ENCODE data around the gene GPR37L1. TPM values are rescaled to one million over a fixed set of nuclear protein-coding genes. Genes with fewer than 3 reads are reported as not detected.
A peak's percentile ranks its signal among the peaks of the same experiment; 100 is the strongest.

Gene GPR37L1, protein sequence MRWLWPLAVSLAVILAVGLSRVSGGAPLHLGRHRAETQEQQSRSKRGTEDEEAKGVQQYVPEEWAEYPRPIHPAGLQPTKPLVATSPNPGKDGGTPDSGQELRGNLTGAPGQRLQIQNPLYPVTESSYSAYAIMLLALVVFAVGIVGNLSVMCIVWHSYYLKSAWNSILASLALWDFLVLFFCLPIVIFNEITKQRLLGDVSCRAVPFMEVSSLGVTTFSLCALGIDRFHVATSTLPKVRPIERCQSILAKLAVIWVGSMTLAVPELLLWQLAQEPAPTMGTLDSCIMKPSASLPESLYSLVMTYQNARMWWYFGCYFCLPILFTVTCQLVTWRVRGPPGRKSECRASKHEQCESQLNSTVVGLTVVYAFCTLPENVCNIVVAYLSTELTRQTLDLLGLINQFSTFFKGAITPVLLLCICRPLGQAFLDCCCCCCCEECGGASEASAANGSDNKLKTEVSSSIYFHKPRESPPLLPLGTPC
- total RNA-seq (2014; rRNA removed; shearing (Covaris generic)) = 0.02 TPM in 1 of 2 replicates, not detected in the other

DNA sequence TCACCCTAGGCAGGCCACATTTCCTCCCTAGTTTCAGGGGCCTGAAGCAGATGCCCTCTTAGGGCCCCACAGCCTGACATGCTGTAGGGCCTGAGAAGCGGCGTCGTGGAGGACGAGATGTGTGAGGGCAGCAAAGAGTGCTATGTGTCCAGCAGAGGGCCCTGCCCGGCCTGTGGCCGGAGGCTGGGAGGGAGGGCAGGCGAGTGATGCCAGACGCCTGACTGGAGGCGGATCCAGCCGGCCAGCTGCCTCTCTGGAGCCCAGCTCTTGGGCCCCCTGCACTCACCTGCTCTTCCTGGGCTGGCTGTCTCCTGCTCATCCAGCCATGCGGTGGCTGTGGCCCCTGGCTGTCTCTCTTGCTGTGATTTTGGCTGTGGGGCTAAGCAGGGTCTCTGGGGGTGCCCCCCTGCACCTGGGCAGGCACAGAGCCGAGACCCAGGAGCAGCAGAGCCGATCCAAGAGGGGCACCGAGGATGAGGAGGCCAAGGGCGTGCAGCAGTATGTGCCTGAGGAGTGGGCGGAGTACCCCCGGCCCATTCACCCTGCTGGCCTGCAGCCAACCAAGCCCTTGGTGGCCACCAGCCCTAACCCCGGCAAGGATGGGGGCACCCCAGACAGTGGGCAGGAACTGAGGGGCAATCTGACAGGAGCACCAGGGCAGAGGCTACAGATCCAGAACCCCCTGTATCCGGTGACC lies at the start of gene GPR37L1:
GPR37L1 (plus strand) TSS at position 279 of the 697 bp plus-strand sequence; CDS start at position 326, 47 bp downstream.
- no peak for DNase-seq (ENCODE audit: low spot score)

DNA sequence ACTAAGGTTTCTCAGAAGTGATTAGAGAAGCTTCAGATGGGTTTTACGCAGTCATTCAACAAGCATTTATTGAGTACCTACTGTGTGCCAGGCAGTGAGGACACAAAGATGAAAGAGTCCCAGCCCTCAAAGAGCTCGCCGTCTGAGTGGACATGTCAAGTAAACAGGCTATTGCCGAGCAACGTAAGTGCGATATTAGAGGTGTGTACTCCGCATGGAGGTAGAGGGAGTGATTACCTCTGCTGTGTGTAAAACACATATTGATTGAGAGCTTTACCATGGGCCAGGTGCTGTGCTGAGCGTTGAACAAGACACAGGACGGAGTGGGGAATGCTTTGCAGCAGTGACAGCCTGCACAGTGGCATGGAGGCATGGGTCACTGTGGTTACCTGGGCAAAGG lies 49.5 kb upstream of the GPR37L1 start:
- no peak for DNase-seq (ENCODE audit: low spot score)

DNA sequence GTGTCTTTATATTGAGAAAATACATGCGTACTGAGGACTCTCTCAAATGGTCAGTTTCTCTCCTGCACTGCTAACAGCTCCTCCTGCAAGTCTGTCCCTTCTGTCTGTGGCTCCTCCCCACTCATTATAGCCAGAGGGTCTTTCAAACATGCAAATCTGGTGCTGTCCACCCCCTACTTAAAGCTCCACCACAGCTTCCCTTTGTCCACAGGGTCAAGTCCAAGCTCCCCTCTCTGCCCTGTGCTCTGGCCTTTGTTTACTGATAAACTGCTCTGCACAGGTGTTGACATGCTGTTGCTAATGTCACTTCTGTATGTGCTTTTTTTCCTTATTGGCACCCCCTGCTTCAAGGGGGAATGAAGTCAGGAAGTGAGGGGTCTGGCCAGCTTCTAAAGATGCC lies 47.7 kb upstream of the GPR37L1 start:
- DNase-seq (ENCODE audit: low spot score) = no peak

DNA sequence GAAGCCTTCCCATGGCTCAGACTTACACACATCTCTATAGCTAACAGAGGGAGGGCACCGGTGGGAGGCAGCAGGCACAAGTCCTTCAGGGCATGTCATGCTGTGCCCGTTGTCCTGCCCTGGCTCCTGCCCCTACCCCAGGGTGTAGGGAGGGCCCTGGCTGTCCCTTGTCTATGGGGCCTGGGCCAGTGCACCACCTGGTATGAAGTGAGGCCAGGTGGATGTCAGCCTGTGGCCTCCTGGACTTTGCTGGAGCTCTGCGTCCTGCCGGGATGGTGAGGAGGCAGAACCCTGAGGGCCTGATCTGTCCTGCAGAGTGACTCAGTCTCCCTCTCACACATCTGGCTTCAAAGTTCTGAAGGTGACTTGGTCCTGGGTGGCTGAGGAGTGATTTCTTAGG lies 47.3 kb upstream of the GPR37L1 start:
- DNase-seq (ENCODE audit: low spot score) = no peak

DNA sequence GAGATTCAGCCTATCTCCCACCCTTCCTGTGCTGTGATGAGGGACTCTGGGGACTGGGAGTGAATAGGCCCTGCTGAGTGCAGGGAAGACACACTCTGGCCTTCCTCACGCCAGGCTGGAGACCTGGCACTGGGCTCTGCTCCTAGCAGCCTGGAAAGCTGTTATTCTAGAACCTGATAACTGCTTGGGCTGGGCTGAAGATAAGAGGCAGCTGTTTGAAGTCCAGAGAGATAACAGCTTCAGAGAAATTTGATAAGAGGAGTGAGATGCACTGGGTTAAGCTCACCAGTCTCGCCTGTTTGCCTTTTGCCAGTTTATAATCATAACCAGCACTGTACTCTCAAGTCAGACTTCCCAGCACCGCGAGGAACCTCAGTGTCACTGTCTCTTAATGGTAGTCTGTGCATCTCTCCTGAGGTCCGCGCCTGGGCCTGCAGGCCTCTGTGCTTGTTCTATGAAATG lies 46.6 kb upstream of the GPR37L1 start:
- no peak for DNase-seq (ENCODE audit: low spot score)

DNA sequence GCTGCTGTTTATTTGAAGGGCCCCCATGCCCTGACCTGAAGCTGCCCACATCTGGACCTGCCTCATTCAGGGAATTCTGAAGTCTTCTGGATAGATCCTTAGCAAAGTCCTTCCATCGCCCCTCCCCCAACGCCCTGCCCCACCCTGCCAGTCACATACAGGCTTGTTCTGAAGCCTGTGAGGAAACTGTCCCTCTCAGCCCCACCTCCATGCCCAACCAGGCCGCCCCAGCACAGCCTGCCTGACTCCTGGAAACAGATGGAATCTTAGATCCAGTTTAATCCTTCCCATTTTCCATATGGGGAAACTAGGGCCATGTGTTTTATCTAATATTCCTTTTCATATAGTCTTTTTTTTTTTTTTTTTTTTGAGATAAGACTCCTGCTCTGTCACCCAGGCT lies 44.5 kb upstream of the GPR37L1 start:
- no peak for DNase-seq (ENCODE audit: low spot score)

DNA sequence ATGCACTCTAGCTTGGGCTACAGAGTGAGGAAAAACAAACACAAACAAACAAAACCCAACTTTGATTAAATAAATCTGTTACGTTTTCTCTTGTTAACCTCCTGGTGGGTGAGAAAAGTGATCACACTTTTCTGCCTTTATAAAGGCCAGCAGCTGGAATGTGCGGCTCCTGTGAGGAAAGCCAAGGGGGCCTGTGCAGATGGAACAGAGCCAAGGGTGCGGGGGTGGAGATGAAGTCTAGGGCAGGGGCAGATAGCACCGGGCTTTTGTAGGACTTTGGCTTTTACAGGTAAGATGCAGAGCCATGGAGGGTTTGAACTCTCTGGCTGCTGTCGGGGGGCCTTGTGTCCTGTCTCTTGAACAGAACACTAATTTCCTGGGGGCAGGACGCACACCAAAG lies 40.7 kb upstream of the GPR37L1 start:
- DNase-seq (ENCODE audit: low spot score) = no peak

DNA sequence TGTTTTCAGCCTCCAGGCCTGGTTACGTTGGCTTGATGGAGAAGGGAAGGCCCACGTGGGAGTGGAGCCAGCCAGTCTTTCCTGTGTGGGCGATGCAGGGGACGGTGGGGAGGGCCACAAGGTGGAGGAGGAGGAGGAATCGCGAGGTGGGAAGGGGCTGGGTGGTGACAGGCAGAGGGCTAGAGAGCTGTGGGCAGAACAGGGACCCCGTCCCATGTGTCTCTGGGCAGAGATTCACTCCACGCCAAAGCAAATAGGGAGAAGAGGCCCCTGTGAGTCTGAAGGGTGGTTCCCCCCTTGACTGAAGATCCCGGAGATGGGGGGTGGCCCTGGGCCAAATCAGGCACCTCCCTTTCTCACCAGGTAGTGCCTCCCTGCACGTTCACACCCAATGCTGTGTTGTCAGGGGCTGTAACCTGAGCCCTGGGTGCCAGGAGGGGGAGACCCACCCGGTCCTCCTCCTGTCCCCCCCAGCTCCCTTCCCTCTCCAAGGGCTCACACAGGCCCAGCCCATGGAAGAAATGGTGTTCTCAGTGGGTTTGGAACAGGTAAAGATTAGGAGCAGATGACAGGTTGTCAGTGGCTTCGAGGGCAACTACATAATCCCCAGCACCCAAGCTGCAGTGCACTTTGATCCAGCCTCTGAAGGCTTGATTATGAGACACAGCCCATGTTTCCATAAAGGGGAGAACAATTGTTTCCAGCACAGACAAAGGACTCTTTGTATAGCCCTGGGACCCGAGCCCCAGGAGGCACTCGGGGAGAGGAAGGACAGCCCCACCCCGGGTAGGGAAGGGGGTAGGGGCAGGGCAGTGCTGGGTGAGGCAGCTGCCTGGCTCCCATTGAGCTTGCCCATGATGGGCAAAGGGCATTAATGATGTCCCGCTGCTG lies 37.7 kb upstream of the GPR37L1 start:
- DNase-seq (ENCODE audit: low spot score) = no peak

DNA sequence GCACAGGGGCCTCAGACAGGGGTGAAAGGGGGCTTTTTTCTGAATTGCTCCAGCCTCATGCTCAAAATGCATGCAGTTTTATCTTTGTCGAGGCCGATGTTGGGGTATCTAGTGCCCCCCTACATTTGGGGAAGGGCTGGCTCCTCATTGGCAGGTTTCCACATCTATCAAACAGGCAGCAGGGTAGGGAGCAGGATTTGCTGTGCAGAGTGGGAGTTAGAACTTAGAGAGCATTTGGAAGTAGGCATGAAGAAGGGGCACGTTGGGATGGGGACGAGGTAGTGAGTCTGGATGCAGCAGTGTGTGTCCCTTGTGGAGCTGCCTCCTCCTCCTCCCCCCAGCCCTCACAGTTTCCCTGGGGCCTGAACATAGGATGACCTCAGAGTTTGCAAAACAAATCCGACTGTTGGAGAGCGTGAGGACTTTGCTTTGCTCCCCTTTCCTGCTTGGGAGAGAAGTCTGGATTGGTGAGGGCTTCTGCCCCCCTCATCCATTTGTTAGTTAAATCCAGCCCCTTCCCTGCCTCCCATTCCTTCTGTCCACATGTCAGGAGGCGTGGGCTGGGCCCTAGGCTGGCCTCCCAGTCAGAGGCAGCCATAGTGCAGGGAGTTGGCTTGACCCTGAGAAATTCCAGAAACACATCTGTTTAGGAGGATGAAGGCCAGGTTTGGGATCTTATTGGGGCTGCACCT lies 36.9 kb upstream of the GPR37L1 start:
- DNase-seq (ENCODE audit: low spot score) = no peak

DNA sequence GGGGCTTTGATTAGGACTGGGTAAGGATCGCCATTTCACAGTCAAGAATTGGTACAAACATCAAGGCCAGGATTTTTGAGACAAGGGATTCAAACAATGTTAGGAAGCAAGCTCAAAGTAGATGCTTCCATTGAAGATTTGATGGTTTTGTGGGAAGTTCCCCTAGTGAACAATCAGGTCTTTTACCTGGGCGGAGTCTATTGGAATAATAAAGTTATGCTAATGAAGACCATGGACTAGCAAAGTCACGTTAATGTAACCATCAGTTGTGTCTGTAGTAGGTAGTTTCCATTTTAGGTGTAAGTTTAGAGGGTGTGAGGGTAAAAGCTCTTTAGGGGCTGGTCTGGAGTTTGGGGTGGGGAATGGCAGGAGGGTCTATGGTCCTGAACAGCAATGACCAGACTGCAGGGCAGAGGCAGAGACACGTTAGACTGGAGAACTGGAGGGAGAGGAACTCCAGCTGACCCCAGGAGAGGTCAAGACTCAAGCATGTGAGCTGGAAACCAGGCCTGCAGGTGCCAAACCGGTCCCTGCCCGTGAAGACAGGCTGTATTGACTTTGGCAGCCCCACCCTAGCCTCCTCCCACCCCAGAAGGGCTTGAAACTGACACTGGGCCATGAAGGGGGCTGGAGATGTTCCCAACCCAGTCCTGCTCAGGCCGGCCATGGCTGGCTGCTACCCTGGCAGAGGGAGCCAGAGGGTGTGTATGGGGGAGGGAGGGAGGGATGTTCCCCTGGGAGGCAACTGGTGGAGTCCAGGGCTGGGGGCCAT lies 36.0 kb upstream of the GPR37L1 start:
- no peak for DNase-seq (ENCODE audit: low spot score)

DNA sequence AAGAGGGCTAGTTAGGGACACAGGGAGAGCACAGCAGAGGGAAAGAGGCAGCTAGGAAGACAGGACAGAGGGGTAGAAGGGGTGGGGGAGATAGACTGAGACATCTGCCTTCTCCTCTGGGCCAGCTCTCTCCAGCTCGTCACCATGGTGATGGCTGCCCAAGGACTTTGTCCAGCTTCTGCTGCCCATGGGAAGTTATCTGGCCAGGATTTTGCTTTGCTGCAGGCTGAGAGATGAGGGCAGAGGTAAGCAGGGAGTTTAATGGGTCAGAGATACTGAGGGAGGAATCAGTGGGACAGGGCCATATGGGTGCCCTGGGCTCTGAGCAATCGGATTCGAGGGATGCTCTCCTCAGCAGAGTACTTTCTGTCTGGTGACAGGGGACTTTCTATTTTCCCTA lies 34.5 kb upstream of the GPR37L1 start:
- DNase-seq (ENCODE audit: low spot score) = no peak

DNA sequence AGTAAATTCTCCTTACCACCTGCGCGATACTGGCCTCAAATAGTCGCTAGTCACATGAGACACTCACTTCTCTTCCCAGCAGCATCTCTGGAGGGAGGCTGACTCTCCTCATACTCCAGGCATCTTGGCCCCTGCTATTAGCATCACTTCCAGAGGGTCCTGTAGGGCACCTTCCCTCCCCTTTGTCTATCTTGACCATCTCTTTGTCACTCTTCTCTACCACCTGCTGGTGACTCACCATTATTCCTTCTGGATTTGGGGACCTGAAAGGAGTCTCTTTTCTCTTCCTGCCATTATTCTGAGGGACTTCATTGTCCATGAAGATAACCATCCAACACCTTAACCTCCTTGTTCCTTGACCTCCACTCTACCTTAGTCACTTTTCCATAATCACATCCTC lies 31.7 kb upstream of the GPR37L1 start:
- no peak for DNase-seq (ENCODE audit: low spot score)

DNA sequence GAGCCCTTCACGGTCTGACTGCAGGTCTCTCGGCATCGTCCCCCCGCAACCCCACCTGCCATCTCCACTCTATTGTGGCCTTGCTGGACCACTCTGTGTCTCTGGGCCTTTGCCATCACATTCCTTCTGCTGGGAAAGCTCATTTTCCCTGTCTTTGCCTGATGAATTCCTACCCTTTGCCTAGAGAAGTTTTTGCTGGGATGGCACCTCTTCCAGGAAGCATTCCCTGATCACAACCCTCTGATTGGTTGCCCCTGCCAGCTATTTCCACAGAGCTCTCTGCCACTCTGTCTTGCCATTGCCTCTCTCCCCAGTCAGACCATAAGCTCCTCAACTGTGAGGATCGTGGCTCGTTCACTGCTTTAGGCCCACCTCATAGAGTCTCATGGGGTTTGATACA lies 28.9 kb upstream of the GPR37L1 start:
- no peak for DNase-seq (ENCODE audit: low spot score)

DNA sequence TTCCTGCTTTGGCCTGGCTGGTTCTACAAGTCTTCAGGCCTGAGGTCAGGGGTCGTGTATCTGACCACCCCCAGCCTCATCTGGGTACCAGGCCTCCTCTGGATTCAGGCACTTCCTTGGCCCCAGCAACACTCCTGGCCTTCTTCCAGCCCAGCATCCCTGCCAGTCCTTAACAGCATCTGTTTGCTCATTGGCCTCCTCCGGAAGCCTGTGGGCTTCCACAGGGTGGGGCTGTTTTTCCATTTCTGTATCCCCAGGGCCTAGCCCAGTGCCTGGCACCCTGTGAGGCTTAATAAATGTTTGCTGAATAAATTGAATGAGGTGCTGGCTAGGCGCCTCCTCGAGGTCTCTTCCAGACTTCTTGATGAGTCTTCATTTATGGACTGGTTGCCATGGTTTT lies 21.5 kb upstream of the GPR37L1 start:
- DNase-seq (ENCODE audit: low spot score) = no peak

DNA sequence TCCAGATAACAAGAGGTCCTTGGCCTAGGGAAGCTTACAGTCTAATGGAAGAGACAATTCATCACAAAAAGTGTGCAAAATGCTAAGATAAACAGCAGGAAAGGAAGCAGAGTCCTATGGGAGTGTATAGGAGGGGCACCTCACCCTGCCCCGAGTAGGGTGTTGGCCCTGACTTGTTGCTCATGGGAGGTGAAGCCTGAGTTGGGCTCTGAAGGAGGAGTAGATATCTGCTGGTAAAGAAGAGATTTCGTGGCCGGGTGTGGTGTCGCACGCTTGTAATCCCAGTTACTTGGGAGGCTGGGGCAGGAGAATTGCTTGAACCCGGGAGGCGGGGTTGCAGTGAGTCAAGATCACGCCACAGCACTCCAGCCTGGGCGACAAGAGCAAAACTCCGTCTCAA lies 18.6 kb upstream of the GPR37L1 start:
- DNase-seq (ENCODE audit: low spot score) = no peak

DNA sequence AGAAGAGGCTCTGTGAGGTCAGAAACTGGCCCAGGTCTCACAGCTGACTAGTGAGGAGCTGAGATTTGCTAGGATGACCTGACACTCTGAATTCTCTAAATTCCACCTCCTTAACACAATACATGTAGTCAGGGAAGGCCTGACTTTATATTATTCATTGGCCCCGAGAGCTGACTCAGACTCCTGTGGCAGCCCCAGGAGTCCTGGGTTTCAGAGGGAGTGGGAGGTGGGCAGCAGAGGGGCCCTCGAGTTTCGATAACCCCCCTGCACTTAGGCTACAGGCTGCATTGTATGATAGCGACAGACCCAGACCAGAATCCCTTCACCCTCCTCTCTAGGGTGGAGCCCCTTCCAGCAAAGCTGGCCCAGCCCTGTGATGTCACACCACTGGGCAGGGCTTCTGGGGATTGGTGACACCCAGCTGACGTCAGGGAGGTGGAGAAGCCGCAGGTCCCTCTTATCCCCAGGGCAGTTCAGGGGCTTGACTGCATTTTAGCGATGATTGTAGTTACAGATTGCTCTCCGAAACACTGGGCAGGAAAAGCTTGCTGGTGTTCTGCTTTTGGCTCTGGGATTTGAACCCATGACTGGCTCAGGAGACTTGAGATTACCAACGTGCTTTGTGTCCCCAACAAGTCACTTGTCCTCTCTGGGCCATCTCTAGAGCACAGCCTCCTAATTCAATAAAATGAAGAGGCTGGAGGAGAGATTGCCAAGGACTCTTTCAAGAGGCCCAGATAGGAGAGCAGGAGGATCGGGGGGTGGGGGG lies 17.0 kb upstream of the GPR37L1 start:
- DNase-seq (ENCODE audit: low spot score) = peak; percentile 28

DNA sequence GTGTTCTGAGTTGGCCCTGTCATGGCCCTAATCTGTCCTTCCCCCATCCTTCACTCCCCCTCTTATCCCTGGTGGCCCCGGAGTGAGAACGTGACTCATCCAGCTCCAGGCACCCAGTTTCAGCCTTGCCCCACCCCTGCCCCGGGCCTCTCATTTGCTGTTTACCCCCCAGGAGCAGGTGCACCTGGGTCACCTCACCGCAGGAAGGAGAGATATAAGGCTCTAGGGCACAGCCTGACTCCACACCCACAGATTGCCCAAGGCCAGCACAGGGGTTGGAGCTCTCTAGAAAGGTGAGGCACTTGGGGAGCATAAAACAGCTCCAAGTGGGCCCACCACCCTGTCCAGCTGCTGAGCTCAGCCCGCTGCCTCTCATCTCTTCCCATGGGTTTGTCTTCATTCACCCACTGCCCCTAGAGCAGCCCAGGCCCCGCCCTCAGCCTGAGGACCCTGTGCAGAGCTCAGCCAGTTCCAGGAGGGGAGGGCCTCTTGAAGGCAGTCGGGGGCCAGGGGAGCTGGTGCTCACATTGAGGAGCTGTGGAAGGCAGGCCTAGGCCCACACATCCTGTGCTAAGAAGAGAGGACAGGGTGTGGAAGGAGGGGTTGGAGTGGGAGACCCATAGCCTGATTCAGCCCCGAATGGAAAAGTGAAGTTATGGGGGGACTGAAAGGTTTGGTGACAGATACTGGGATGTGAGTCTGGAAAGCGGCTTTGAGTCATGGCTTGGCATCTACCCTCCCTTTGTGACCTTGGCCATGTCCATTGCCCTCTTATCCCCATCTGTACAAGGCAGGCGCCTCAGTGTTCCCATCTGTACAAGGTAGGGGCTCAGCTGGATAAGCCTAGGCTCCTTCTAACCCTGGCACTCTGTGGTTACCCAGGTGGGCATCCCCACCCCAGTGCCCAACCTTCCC lies 16.1 kb upstream of the GPR37L1 start:
- DNase-seq (ENCODE audit: low spot score) = no peak

DNA sequence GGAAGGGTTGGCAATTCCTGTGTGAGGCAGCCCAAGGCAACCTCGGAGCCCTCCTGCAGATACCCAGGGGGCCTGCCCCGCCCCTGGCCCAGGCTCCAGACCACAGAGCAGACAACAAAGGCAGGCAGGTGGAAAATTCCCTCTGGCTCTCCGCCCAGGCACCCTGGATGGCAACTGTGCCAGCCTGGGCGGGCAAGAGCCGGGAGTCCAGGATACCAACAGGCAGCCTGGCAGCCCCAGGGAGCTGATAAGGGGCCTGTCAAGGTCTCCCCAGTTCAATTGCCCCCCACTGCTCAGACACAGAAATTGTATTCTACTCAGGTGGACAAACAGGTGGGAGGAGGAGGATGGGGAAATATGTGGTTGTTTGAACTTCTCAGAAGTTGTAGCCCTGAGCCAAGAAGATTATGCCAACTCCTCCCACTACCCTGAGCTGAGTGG lies 15.4 kb upstream of the GPR37L1 start:
- DNase-seq (ENCODE audit: low spot score) = no peak

Measured in H4 (cell line).